Measurements from ENCODE around the gene CLDN6. TPM values are rescaled to one million over a fixed set of nuclear protein-coding genes. Genes with fewer than 3 reads are reported as not detected.

Gene CLDN6
- total and polyA plus RNA-seq, 7 donors, result 0.05 to 5.5 (median 0.45) TPM; not detected in 4

DNA sequence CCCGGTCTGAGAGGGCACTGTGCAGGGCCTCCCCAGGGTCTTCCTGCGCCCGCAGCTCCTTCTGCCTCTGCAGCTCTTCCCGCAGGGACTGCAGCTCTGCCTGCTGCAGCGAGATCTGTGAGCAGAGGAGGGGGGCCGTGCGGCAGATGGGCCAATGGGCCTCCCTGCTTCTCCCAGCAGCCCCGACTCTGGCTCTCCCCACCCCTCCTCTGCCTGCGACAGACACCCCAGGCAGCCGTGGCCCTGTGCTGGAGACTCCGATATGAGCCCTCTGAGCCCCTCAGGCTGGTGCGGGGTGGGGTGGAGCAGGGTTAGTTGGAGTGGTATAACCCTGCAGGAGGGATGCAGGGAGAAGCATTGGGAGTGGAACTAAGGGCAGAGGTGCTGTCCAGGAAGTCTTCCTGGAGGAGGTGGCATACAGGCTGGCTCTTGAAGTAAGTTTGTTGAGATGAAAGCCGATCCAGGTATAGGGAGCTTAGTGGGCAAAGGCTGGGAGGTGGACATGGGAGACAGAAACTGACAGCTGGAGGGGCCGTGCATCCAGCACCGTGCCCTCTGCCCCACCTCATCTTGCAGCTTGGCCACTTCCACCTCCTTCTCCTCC lies 10.8 kb upstream of the CLDN6 start:
- intact Hi-C loops (cut with DNase I), result no loop called here
- 21 to 28% (median 22%) methylated on average over 12 to 15 of the region's 15 CpGs for WGBS, 3 donors
- no peak for DNase-seq
- Histone ChIP-seq H3K27ac (no peak overlapping the region), H3K4me3 (peak overlapping the region; percentile 28), H3K27me3 (ENCODE audit: insufficient read depth in 3 of 3, low read length in 2 of 3) (peaks cover 0 to 44% (median 18%) of the 10 kb centered on the region in 3 donors), H3K9me3 (no peaks in the 10 kb centered on the region), H3K36me3 (ENCODE audit: insufficient read depth in 1 of 2, low read depth in 1 of 2) (peaks cover 0 to 25% of the 10 kb centered on the region in 2 donors), H3K4me1 (peaks cover 18% of the 10 kb centered on the region)
- no peak for ATAC-seq
- TF ChIP-seq, protein P1, sequence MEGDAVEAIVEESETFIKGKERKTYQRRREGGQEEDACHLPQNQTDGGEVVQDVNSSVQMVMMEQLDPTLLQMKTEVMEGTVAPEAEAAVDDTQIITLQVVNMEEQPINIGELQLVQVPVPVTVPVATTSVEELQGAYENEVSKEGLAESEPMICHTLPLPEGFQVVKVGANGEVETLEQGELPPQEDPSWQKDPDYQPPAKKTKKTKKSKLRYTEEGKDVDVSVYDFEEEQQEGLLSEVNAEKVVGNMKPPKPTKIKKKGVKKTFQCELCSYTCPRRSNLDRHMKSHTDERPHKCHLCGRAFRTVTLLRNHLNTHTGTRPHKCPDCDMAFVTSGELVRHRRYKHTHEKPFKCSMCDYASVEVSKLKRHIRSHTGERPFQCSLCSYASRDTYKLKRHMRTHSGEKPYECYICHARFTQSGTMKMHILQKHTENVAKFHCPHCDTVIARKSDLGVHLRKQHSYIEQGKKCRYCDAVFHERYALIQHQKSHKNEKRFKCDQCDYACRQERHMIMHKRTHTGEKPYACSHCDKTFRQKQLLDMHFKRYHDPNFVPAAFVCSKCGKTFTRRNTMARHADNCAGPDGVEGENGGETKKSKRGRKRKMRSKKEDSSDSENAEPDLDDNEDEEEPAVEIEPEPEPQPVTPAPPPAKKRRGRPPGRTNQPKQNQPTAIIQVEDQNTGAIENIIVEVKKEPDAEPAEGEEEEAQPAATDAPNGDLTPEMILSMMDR (IDR thresholded peaks at IDR 0.05), result no peak

DNA sequence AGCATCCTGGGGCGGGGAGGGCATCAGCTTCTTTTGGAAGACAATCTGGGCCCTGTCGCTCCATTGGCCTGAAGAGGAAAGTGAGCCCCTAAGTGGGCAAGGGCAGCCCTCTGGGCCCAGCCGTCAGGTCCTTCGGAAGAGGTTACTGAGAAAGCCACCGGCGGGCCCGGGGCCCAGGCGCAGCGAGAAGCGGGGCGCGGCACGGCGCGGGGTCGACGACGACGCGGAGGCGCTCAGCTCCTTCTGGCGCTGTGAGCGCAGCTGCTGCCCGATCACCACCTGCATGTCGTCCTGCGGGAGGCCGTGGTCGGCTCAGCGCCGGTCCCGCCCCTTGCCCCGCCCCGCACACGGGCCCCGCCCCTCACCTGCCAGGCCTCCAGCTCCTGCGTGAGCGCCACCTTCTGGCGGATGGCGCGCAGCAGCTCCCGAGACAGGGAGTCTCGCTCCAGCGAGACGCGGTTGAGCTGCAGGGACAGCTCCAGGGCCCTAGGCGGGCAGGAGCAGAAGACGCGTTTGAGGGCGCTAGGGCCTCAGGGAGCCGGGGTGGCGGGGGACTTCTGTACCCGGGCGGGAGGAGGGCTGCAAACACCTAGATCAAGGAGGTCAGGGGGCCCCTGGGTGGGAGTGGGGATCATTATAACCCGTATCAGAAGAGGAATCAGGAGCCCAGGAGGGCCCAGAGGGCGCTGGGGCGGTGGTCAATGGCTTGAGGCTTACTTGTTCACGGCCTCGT lies 10.2 kb upstream of the CLDN6 start:
- 15 to 23% (median 20%) methylated on average over 36 to 58 of the region's 58 CpGs for WGBS, 3 donors
- DNase-seq (peak; percentile 80 to 90), ATAC-seq (peak; percentile 32 to 55 (median 53))
- TF ChIP-seq, protein P1 (IDR thresholded peaks at IDR 0.05), result peak; percentile 77
- peaks cover 0 to 25% of the 10 kb centered on the region in 2 donors for H3K36me3 ChIP-seq (ENCODE audit: insufficient read depth in 1 of 2, low read depth in 1 of 2)
- intact Hi-C loops (cut with DNase I), result no loop called here
- peak overlapping the region; percentile 50 for H3K27ac ChIP-seq
- H3K27me3 ChIP-seq (ENCODE audit: insufficient read depth in 3 of 3, low read length in 2 of 3), result peaks cover 0 to 38% (median 18%) of the 10 kb centered on the region in 3 donors
- H3K4me1 ChIP-seq, result peaks cover 20% of the 10 kb centered on the region
- H3K9me3 ChIP-seq, result no peaks in the 10 kb centered on the region
- peak overlapping the region; percentile 28 for H3K4me3 ChIP-seq

DNA sequence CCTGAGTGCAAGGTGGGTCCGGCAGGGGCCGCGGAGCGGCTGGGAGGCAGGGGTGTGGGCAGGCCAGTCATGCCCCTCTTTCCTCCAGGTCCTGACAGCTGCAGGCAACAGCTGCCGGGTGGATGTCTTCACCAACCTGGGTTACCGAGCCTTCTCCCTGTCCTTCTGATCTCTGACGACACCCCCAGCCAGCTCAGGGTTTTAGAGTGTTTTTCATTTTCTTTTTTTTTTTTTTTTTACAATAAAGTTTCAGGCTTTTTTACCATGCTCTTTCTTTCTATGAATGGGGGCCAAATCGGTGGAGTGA lies 9.5 kb upstream of the CLDN6 start:
- TF ChIP-seq, protein P1 (IDR thresholded peaks at IDR 0.05), result no peak
- 81 to 88% (median 83%) methylated on average over 8 of the region's 8 CpGs for WGBS, 3 donors
- DNase-seq (no peak), ATAC-seq (no peak)
- Histone ChIP-seq H3K27ac (peak overlapping the region; percentile 50), H3K36me3 (ENCODE audit: insufficient read depth in 1 of 2, low read depth in 1 of 2) (peaks cover 0 to 25% of the 10 kb centered on the region in 2 donors), H3K4me1 (peaks cover 27% of the 10 kb centered on the region), H3K9me3 (no peaks in the 10 kb centered on the region), H3K27me3 (ENCODE audit: insufficient read depth in 3 of 3, low read length in 2 of 3) (peaks cover 0 to 35% (median 18%) of the 10 kb centered on the region in 3 donors), H3K4me3 (no peak overlapping the region)
- intact Hi-C loops (cut with DNase I), result no loop called here

- peaks cover 0 to 25% of the 10 kb centered on the region in 2 donors for H3K36me3 ChIP-seq (ENCODE audit: insufficient read depth in 1 of 2, low read depth in 1 of 2)
- TF ChIP-seq, protein P1 (IDR thresholded peaks at IDR 0.05), result no peak
- H3K27ac ChIP-seq, result no peak overlapping the region
- DNase-seq (no peak), ATAC-seq (no peak)
- WGBS, 3 donors, result 91 to 95% (median 92%) methylated on average over 22 to 24 of the region's 24 CpGs
- H3K4me1 ChIP-seq, result peaks cover 28% of the 10 kb centered on the region
- no peak overlapping the region for H3K4me3 ChIP-seq
- no peaks in the 10 kb centered on the region for H3K9me3 ChIP-seq
- intact Hi-C loops (cut with DNase I), result no loop called here
- peaks cover 0 to 29% (median 18%) of the 10 kb centered on the region in 3 donors for H3K27me3 ChIP-seq (ENCODE audit: insufficient read depth in 3 of 3, low read length in 2 of 3)
Measured at GRCh38 chr16:3026609-3027488, 8.9 kb upstream of the CLDN6 start.

Data from psoas muscle (tissue), 8 donors.